GM12878 (cell line): ENCODE results near the gene OVOL1. TPM values are rescaled to one million over a fixed set of nuclear protein-coding genes. Genes with fewer than 3 reads are reported as not detected.

Source experiments
- ATAC-seq: fragments of 200-7000 bp; cut with Tn5 transposase; 3 replicates; pipeline ENCODE4 v1.9.1; 2020; ENCODE audit warnings: mild to moderate bottlenecking, moderate library complexity
- BruUV-seq: library from RNA; stranded (reverse); fragments of 400-500 nt; replicated peaks from 2 replicates; lab custom pipeline; 2021; lab: Mats Ljungman, UMichigan
- CTCF ChIA-PET: fragments of 300-600 bp; sonication (Branson Sonifier 250); formaldehyde crosslinking; extraction: SDS; loops from one replicate; lab custom pipeline; 2021; ENCODE audit warnings: inconsistent platforms; lab: Yijun Ruan, JAX
- POLR2A ChIA-PET: fragments of 350-600 bp; formaldehyde crosslinking; extraction: SDS; loops from one replicate; lab custom pipeline; 2021; ENCODE audit warnings: inconsistent platforms; lab: Charles Lee
- RAD21 ChIA-PET: fragments of 300-600 bp; sonication (Branson Sonifier 250); formaldehyde crosslinking; loops from one replicate; lab custom pipeline; 2023; ENCODE audit warnings: antibody characterized with exemption; ENCODE audit not compliant: unreplicated experiment; lab: Charles Lee
- SMC1A ChIA-PET: fragments of 300-600 bp; sonication (Branson Sonifier 250); formaldehyde crosslinking; loops from one replicate; lab custom pipeline; 2023; ENCODE audit not compliant: unreplicated experiment, uncharacterized antibody; lab: Charles Lee
- DNase-seq: peaks from one replicate; pipeline ENCODE4 v3.0.0-alpha.2; 2011; ENCODE audit warnings: low read depth, low spot score
- FAIRE-seq: peaks from 3 replicates; lab custom pipeline; 2011; peaks lifted over from hg19 to GRCh38; lab: Jason Lieb, UNC
- H2AFZ ChIP-seq: 2 replicates; pipeline ENCODE4 v1.6.0; 2011; ENCODE audit warnings: low read depth, low read length, control low read depth; ENCODE audit not compliant: control insufficient read depth
- H3K27ac ChIP-seq: 2 replicates; pipeline ENCODE4 v1.5.1; 2011; ENCODE audit warnings: control low read depth; ENCODE audit not compliant: control insufficient read depth, insufficient read depth
- H3K27me3 ChIP-seq, 2 experiments: replicated peaks in 1 of 2; 2 replicates each; pipeline versions ENCODE4 v1.6.0 to v1.6.1; 2011; ENCODE audit warnings: low read length in 1 of 2; ENCODE audit not compliant: control insufficient read depth in 2 of 2, insufficient read depth in 2 of 2
- H3K36me3 ChIP-seq, 2 experiments: 2 replicates each; pipeline ENCODE4 v1.5.1; 2011; ENCODE audit warnings: low read length in 1 of 2; ENCODE audit not compliant: control insufficient read depth in 2 of 2, insufficient read depth in 2 of 2
- H3K4me1 ChIP-seq: 2 replicates; pipeline ENCODE4 v1.6.1; 2011; ENCODE audit warnings: mild to moderate bottlenecking, low read length, moderate library complexity, mixed read lengths; ENCODE audit not compliant: control insufficient read depth, insufficient read depth
- H3K4me2 ChIP-seq: 2 replicates; pipeline ENCODE4 v1.6.0; 2011; ENCODE audit warnings: control low read depth; ENCODE audit not compliant: control insufficient read depth, insufficient read depth
- H3K4me3 ChIP-seq: fragments of 200-600 bp; sonication (generic); 2 replicates; pipeline ENCODE4 v1.5.1; 2016
- H3K79me2 ChIP-seq: 2 replicates; pipeline ENCODE4 v1.6.0; 2011; ENCODE audit warnings: low read length; ENCODE audit not compliant: control insufficient read depth, insufficient read depth
- H3K9ac ChIP-seq: 2 replicates; pipeline ENCODE4 v1.8.0; 2011; ENCODE audit warnings: low read length, control low read depth, mixed read lengths; ENCODE audit not compliant: control insufficient read depth, insufficient read depth
- H3K9me3 ChIP-seq: replicated peaks from 3 replicates; pipeline ENCODE4 v1.5.1; 2011; ENCODE audit warnings: mild to moderate bottlenecking, low read length; ENCODE audit not compliant: control insufficient read depth, insufficient read depth
- H4K20me1 ChIP-seq: 2 replicates; pipeline ENCODE4 v1.6.0; 2011; ENCODE audit not compliant: control insufficient read depth, insufficient read depth
- ASH2L ChIP-seq: fragments of 300-600, 200-600 bp; sonication (generic); IDR thresholded peaks from 2 replicates; pipeline ENCODE4 v1.6.1; 2017; ENCODE audit warnings: low read depth, mild to moderate bottlenecking, borderline replicate concordance
- CHD4 ChIP-seq: fragments of 200-600 bp; sonication (generic); IDR thresholded peaks from 2 replicates; pipeline ENCODE4 v1.6.1; 2016; ENCODE audit warnings: mild to moderate bottlenecking
- E2F8 ChIP-seq: fragments of 450-650 bp; IDR thresholded peaks from 2 replicates; pipeline ENCODE4 v1.6.1; 2018; ENCODE audit warnings: mild to moderate bottlenecking, low read depth, moderate library complexity; ENCODE audit not compliant: partially characterized antibody
- FOS ChIP-seq: IDR thresholded peaks from 3 replicates; pipeline ENCODE4 v1.6.1; 2011; ENCODE audit warnings: borderline replicate concordance; ENCODE audit not compliant: insufficient read length; ENCODE audit errors: extremely low read depth
- HSF1 ChIP-seq: fragments of 150-350 bp; IDR thresholded peaks from 2 replicates; pipeline ENCODE4 v1.6.1; 2014; ENCODE audit warnings: mild to moderate bottlenecking, low read depth, low read length
- IRF5 ChIP-seq: fragments of 450-650 bp; IDR thresholded peaks from 2 replicates; pipeline ENCODE4 v1.6.1; 2017; ENCODE audit warnings: borderline replicate concordance
- NKRF ChIP-seq: fragments of 450-650 bp; conservative IDR thresholded peaks from 2 replicates; pipeline ENCODE4 v1.6.1; 2017; ENCODE audit warnings: mild to moderate bottlenecking, moderate library complexity
- PAX8 ChIP-seq: fragments of 450-650 bp; IDR thresholded peaks from 2 replicates; pipeline ENCODE4 v1.6.1; 2017; ENCODE audit warnings: mild to moderate bottlenecking, moderate library complexity
- RB1 ChIP-seq: fragments of 450-650 bp; formaldehyde crosslinking; IDR thresholded peaks from 2 replicates; pipeline ENCODE4 v1.6.1; 2017; ENCODE audit warnings: mild to moderate bottlenecking, borderline replicate concordance
- ZNF217 ChIP-seq: fragments of 450-650 bp; IDR thresholded peaks from 2 replicates; pipeline ENCODE4 v1.6.1; 2017; ENCODE audit warnings: antibody characterized with exemption, mild to moderate bottlenecking
- WGBS: methylation state at CpG from one replicate; pipeline ENCODE4 v1.1.6; 2016; ENCODE audit warnings: low lambda C conversion rate; ENCODE audit not compliant: insufficient replicate concordance, insufficient coverage; ENCODE audit errors: missing lambda C conversion rate; 5-methylcytosine and 5-hydroxymethylcytosine counted together
- in situ Hi-C: fragments of 300-500 bp; cut with MboI; formaldehyde crosslinking; loops from 9 replicates; pipeline ENCODE4 v1.14.3; 2018; ENCODE audit warnings: mixed read lengths
- intact Hi-C: fragments of 100-400 bp; cut with micrococcal nuclease; formaldehyde crosslinking; loops from one replicate; pipeline ENCODE4 v1.14.2; 2022; ENCODE audit not compliant: unreplicated experiment
- polyA plus RNA-seq, 11 experiments: library from polyadenylated mRNA; depleted of rRNA in 4 of 11; unstranded in 6 of 11; stranded (reverse) in 5 of 11; fragments of >200 nt; fragmentation: Nextera tagmentation in 4 of 11; fragmentation: Illumina TruSeq in 1 of 11; extraction: Ambion mirVana in 4 of 11; extraction: Trizol in 1 of 11; gene quantifications; 1 replicate in 1 of 11; 2 replicates in 10 of 11; pipeline versions ENCODE4 v1.2.1 to v1.2.3, GENCODE V29; 2011 to 2016; ENCODE audit warnings: inconsistent platforms in 2 of 11, missing spikeins in 2 of 11, low read depth in 1 of 11
- total RNA-seq, 4 experiments: library from RNA; depleted of rRNA in 3 of 4; stranded (reverse); fragments of >200 nt in 3 of 4; fragmentation: Illumina TruSeq in 1 of 4; extraction: Trizol in 1 of 4; gene quantifications; 2 replicates each; pipeline versions ENCODE4 v1.2.1 to v1.2.3, GENCODE V29; 2013 to 2021
- TF ChIP-seq, protein P1 (sequence below): IDR thresholded peaks from 2 replicates; pipeline ENCODE4 v1.6.1; 2011; ENCODE audit warnings: mild to moderate bottlenecking, low read depth, low read length, moderate library complexity; ENCODE audit not compliant: insufficient replicate concordance

The OVOL1 gene
- total and polyA plus RNA-seq, 10 of the 15 experiments (the other 5 are each of a cell fraction or from before 2014, with no cell fraction given), result 0.04 to 0.96 (median 0.09) TPM; not detected in 7

DNA sequence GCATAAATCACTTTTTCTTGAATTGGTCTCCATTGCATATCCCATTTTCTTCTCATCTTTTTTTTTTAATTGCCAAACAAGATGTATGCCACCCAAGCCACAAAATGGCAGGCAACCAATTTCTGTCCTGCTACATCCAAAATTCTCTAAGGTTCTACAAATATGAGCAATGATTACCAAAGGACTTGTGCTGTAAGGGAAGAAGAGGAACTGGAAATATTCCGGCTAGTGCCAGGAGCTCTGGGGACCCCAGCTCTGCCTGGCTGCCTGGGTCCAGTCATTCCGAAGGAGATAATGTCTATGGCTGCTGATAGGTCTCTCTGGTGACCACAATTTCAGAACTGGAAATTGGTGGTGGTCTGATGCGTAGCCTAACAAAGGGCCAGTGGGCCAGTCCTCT, 29.8 kb downstream of the OVOL1 start:
- in situ Hi-C loops, result no loop called here
- POLR2A ChIA-PET, result interaction anchor here (0.8 to 1.4 kb wide), 6 partner anchors 18 to 36 kb away, joined by 3 to 6 read pairs (median 4); partner anchors contain the start of gene AP5B1
- RAD21 ChIA-PET, result interaction anchor here (1.1 to 5.4 kb wide), 7 partner anchors 10 to 105 kb away, joined by 3 to 91 read pairs (median 7); partner anchors contain the start of genes AP5B1, KAT5 and RNASEH2C
- Histone ChIP-seq H3K9ac (no peak overlapping the region), H3K27ac (no peak overlapping the region), H2AFZ (no peak overlapping the region), H3K4me2 (no peak overlapping the region), H3K79me2 (no peaks in the 10 kb centered on the region), H4K20me1 (no peaks in the 10 kb centered on the region), H3K4me1 (peaks cover 3% of the 10 kb centered on the region; the same call in 1 of the 2 replicates), H3K9me3 (no peaks in the 10 kb centered on the region), H3K36me3 (no peaks in the 10 kb centered on the region), H3K4me3 (no peak overlapping the region), H3K27me3 (no peaks in the 10 kb centered on the region)
- CTCF ChIA-PET, result interaction anchor here (0.6 to 7.2 kb wide), 22 partner anchors 10 to 205 kb away, joined by 3 to 192 read pairs (median 5); partner anchors contain the start of genes AP5B1, CCDC85B, FIBP and KAT5
- FAIRE-seq, result no peak
- SMC1A ChIA-PET, result interaction anchor here (0.7 to 5.3 kb wide), 11 partner anchors 8 to 229 kb away, joined by 3 to 41 read pairs (median 5); partner anchors contain the start of genes KAT5 and MUS81
- 98% methylated on average over 3 of the region's 3 CpGs for WGBS
- no TSS peak for BruUV-seq
- intact Hi-C loops, result no loop called here
- ATAC-seq, result no peak
- DNase-seq, result no peak
- no peak for TF ChIP-seq PAX8
- no peak for TF ChIP-seq FOS
- TF ChIP-seq IRF5, result no peak
- no peak for TF ChIP-seq ZNF217
- TF ChIP-seq NKRF, result no peak
- TF ChIP-seq HSF1, result no peak
- TF ChIP-seq, protein P1, sequence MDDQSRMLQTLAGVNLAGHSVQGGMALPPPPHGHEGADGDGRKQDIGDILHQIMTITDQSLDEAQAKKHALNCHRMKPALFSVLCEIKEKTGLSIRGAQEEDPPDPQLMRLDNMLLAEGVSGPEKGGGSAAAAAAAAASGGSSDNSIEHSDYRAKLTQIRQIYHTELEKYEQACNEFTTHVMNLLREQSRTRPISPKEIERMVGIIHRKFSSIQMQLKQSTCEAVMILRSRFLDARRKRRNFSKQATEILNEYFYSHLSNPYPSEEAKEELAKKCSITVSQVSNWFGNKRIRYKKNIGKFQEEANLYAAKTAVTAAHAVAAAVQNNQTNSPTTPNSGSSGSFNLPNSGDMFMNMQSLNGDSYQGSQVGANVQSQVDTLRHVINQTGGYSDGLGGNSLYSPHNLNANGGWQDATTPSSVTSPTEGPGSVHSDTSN, result no peak
- no peak for TF ChIP-seq ASH2L
- TF ChIP-seq E2F8, result no peak
- TF ChIP-seq RB1, result no peak
- no peak for TF ChIP-seq CHD4
